ENCODE results near the gene ACTG1.

- TF ChIP-seq CTCF (conservative IDR thresholded peaks at IDR 0.05; ENCODE audit: low read length), result no peak
- no peak for TF ChIP-seq EZH2phosphoT487 (IDR thresholded peaks at IDR 0.05; ENCODE audit: borderline replicate concordance, low read depth, low read length)
Observed at GRCh38 chr17:81543339-81543675, 30.7 kb upstream of the ACTG1 start.
